Measurements from ENCODE around the gene NECTIN1. TPM values are rescaled to one million over a fixed set of nuclear protein-coding genes. Genes with fewer than 3 reads are reported as not detected.

NECTIN1 gene
- total RNA-seq, 1 experiment from 2014 or later = 23.8 TPM

GRCh38 chr11:119745112-119745511 lies 16.1 kb upstream of the NECTIN1 start:
- no peaks in the 10 kb centered on the region for H3K27me3 ChIP-seq (ENCODE audit: insufficient read depth, low read length)

More at GRCh38 chr11:119745112-119745511, 16.1 kb upstream of the NECTIN1 start:
- no peak for ATAC-seq
- BruUV-seq (replicated peaks) = no TSS peak
- no peak for TF ChIP-seq SIN3A (IDR thresholded peaks at IDR 0.05; ENCODE audit: low read depth)
- TF ChIP-seq YY1 (IDR thresholded peaks at IDR 0.05; ENCODE audit: extremely low read depth, insufficient replicate concordance, low read depth, low read length) = no peak
- TF ChIP-seq CEBPB (IDR thresholded peaks at IDR 0.05; ENCODE audit: low read depth) = no peak
- TF ChIP-seq FOSL1 (IDR thresholded peaks at IDR 0.05; ENCODE audit: low read depth) = no peak
- TF ChIP-seq CBX3 (IDR thresholded peaks at IDR 0.05; ENCODE audit: low read depth) = no peak
- TF ChIP-seq POLR2A (IDR thresholded peaks at IDR 0.05; ENCODE audit: borderline replicate concordance, extremely low read depth, insufficient read depth, insufficient read length) = no peak
- TF ChIP-seq SP1 (IDR thresholded peaks at IDR 0.05; ENCODE audit: low read depth) = no peak
- TF ChIP-seq ZFX (IDR thresholded peaks at IDR 0.05) = no peak
- no peak for TF ChIP-seq SRF (IDR thresholded peaks at IDR 0.05; ENCODE audit: low read depth)
- no peak for TF ChIP-seq REST (IDR thresholded peaks at IDR 0.05; ENCODE audit: low read depth)
- no peak for TF ChIP-seq MAX (IDR thresholded peaks at IDR 0.05)
- TF ChIP-seq JUND (IDR thresholded peaks at IDR 0.05) = no peak
- H2AFZ ChIP-seq (ENCODE audit: low read depth, low read length, poor library complexity, severe bottlenecking) = no peak overlapping the region
- no peaks in the 10 kb centered on the region for H3K79me2 ChIP-seq (ENCODE audit: insufficient read depth, low read length)
- H3K9me3 ChIP-seq (ENCODE audit: control insufficient read depth in 1 of 2, insufficient read depth in 1 of 2, low read depth in 1 of 2, low read length in 2 of 2) = no peaks in the 10 kb centered on the region
- ChIA-PET CTCF (no interaction called here), POLR2A (no interaction called here), RAD21 (ENCODE audit: low non-redundant PET in 1 of 2, low total read pairs in 2 of 2, uncharacterized antibody in 2 of 2, unreplicated experiment in 2 of 2) (no interaction called here)
- no peak overlapping the region for H3K9ac ChIP-seq (ENCODE audit: low read length)
- H3K4me3 ChIP-seq (replicated peaks in 1 of 2; ENCODE audit: low read depth in 1 of 2, low read length in 2 of 2) = no peak overlapping the region
- intact Hi-C loops (cut with micrococcal nuclease) = no loop called here
- peaks cover 0 to 11% of the 10 kb centered on the region in 2 experiments; a peak in 2 of 4 replicates for H3K4me1 ChIP-seq (ENCODE audit: control insufficient read depth in 1 of 2, insufficient read depth in 2 of 2, low read length in 2 of 2)
- no peak for DNase-seq (ENCODE audit: low read depth, low spot score)
- no peaks in the 10 kb centered on the region for H4K20me1 ChIP-seq (ENCODE audit: insufficient read depth)
- H3K27ac ChIP-seq (ENCODE audit: low read depth, low read length) = no peak overlapping the region
- H3K36me3 ChIP-seq (ENCODE audit: control insufficient read depth in 1 of 2, insufficient read depth in 2 of 2, low read length in 2 of 2) = no peaks in the 10 kb centered on the region
- no peak overlapping the region for H3K4me2 ChIP-seq (ENCODE audit: low read length)
- no peaks in the 10 kb centered on the region for H3K9me2 ChIP-seq (ENCODE audit: insufficient read depth)

All from HCT116 (cell line).